CD14-positive monocyte (primary cell): ENCODE data around the gene RBBP4. TPM values are rescaled to one million over a fixed set of nuclear protein-coding genes. Genes with fewer than 3 reads are reported as not detected.
A peak's percentile ranks its signal among the peaks of the same experiment; 100 is the strongest.
"Not testable (repeated sequence)": the region's sequence is repeated elsewhere in the genome, so short reads cannot be mapped to it uniquely, and the experiment has no call there.

Source experiments
- DNase-seq, 3 donors: peaks; one replicate each; pipeline ENCODE4 v3.0.0-alpha.2; 2011 to 2022
- H2AFZ ChIP-seq: 2 replicates; pipeline ENCODE4 v1.6.0; 2012; ENCODE audit warnings: mild to moderate bottlenecking, low read depth, low read length, inconsistent platforms; ENCODE audit not compliant: insufficient read depth, poor library complexity, severe bottlenecking
- H3K27ac ChIP-seq, 2 donors: 1 replicate in 1 of 2; 2 replicates in 1 of 2; pipeline ENCODE4 v1.5.1; 2012 to 2013; ENCODE audit warnings: low read length in 2 of 2, control low read depth in 1 of 2, inconsistent platforms in 1 of 2, low read depth in 1 of 2, mild to moderate bottlenecking in 1 of 2
- H3K27me3 ChIP-seq, 2 donors: one replicate each; pipeline versions ENCODE4 v1.6.0 to v1.6.1; 2011 to 2013; ENCODE audit warnings: low read length in 2 of 2; ENCODE audit not compliant: control insufficient read depth in 2 of 2, insufficient read depth in 2 of 2
- H3K36me3 ChIP-seq, 2 donors: replicated peaks in 1 of 2; 1 replicate in 1 of 2; 2 replicates in 1 of 2; pipeline versions ENCODE4 v1.5.1 to v1.6.1; 2012 to 2013; ENCODE audit warnings: low read length in 2 of 2, control low read depth in 1 of 2, inconsistent platforms in 1 of 2, mild to moderate bottlenecking in 1 of 2; ENCODE audit not compliant: insufficient read depth in 2 of 2, control insufficient read depth in 1 of 2
- H3K4me1 ChIP-seq, 2 donors: 1 replicate in 1 of 2; 2 replicates in 1 of 2; pipeline versions ENCODE4 v1.5.1 to v1.6.1; 2012 to 2013; ENCODE audit warnings: low read length in 2 of 2, control low read depth in 1 of 2, inconsistent platforms in 1 of 2, mild to moderate bottlenecking in 1 of 2, moderate library complexity in 1 of 2; ENCODE audit not compliant: insufficient read depth in 2 of 2, control insufficient read depth in 1 of 2
- H3K4me2 ChIP-seq: replicated peaks from 2 replicates; pipeline ENCODE3; 2012; ENCODE audit warnings: low read length, moderate library complexity, mild to moderate bottlenecking; ENCODE audit not compliant: poor library complexity, severe bottlenecking; ENCODE audit errors: extremely low read depth
- H3K4me3 ChIP-seq, 3 experiments: fragments of 200-600 bp in 1 of 3; sonication (generic) in 1 of 3; replicated peaks in 1 of 3; 1 replicate in 2 of 3; 2 replicates in 1 of 3; pipeline ENCODE4 v1.5.1; 2011 to 2013; ENCODE audit warnings: low read length in 3 of 3, mild to moderate bottlenecking in 3 of 3, control low read depth in 2 of 3, low read depth in 2 of 3, inconsistent platforms in 1 of 3, moderate library complexity in 1 of 3
- H3K79me2 ChIP-seq: 2 replicates; pipeline ENCODE4 v1.6.0; 2012; ENCODE audit warnings: mild to moderate bottlenecking, control low read depth, inconsistent platforms, low read length, moderate library complexity; ENCODE audit not compliant: insufficient read depth
- H3K9ac ChIP-seq: 2 replicates; pipeline ENCODE4 v1.6.0; 2017; ENCODE audit warnings: low read length, mild to moderate bottlenecking; ENCODE audit not compliant: insufficient read depth, poor library complexity, severe bottlenecking
- H3K9me3 ChIP-seq, 2 donors: replicated peaks in 1 of 2; 1 replicate in 1 of 2; 2 replicates in 1 of 2; pipeline versions ENCODE4 v1.5.1 to v1.6.1; 2012 to 2013; ENCODE audit warnings: low read length in 2 of 2, control low read depth in 1 of 2; ENCODE audit not compliant: control insufficient read depth in 1 of 2, insufficient read depth in 1 of 2
- H4K20me1 ChIP-seq: 2 replicates; pipeline ENCODE4 v1.6.0; 2012; ENCODE audit warnings: mild to moderate bottlenecking, low read length, control low read depth, moderate library complexity; ENCODE audit not compliant: insufficient read depth
- H3K27ac Mint-ChIP-seq, 7 donors: one replicate each; pipeline ENCODE4 v1.8.0; 2020; ENCODE audit warnings: mild to moderate bottlenecking in 7 of 7, mixed read lengths in 7 of 7, moderate library complexity in 6 of 7, inconsistent platforms in 2 of 7
- H3K27me3 Mint-ChIP-seq, 3 donors: one replicate each; pipeline ENCODE4 v1.8.0; 2021 to 2022; ENCODE audit warnings: low read depth in 3 of 3, mild to moderate bottlenecking in 3 of 3, mixed read lengths in 3 of 3, moderate library complexity in 3 of 3, inconsistent platforms in 1 of 3
- H3K36me3 Mint-ChIP-seq, 2 donors: one replicate each; pipeline ENCODE4 v1.8.0; 2020; ENCODE audit warnings: mixed read lengths in 2 of 2, inconsistent platforms in 1 of 2, mild to moderate bottlenecking in 1 of 2
- H3K4me1 Mint-ChIP-seq: one replicate; pipeline ENCODE4 v1.8.0; 2020; ENCODE audit warnings: mild to moderate bottlenecking, mixed read lengths
- H3K4me3 Mint-ChIP-seq, 2 donors: one replicate each; pipeline ENCODE4 v1.8.0; 2020; ENCODE audit warnings: mild to moderate bottlenecking in 2 of 2, mixed read lengths in 2 of 2, moderate library complexity in 1 of 2
- H3K9me3 Mint-ChIP-seq, 7 donors: one replicate each; pipeline ENCODE4 v1.8.0; 2020 to 2022; ENCODE audit warnings: mixed read lengths in 7 of 7, mild to moderate bottlenecking in 6 of 7, moderate library complexity in 6 of 7, inconsistent platforms in 2 of 7
- CTCF ChIP-seq: fragments of 200-600 bp; IDR thresholded peaks from one replicate; pipeline ENCODE4 v1.8.0; 2022; ENCODE audit warnings: antibody characterized with exemption, mild to moderate bottlenecking
- WGBS: methylation state at CpG from one replicate; pipeline ENCODE4 v1.1.5; 2013; ENCODE audit warnings: missing lambda C conversion rate; ENCODE audit not compliant: insufficient coverage; 5-methylcytosine and 5-hydroxymethylcytosine counted together
- intact Hi-C, 2 donors: fragments of 100-400 bp; cut with micrococcal nuclease; formaldehyde crosslinking; loops; one replicate each; pipeline versions ENCODE4 v1.15.0 to v1.15.1; 2023
- polyA plus RNA-seq, 3 donors: library from polyadenylated mRNA; depleted of rRNA in 1 of 3; unstranded in 2 of 3; stranded (reverse) in 1 of 3; fragments of 300-500 nt in 2 of 3; fragments of >200 nt in 1 of 3; fragmentation: Illumina TruSeq in 2 of 3; gene quantifications; 1 replicate in 2 of 3; 2 replicates in 1 of 3; pipeline ENCODE4 v1.2.3, GENCODE V29; 2012 to 2021

The RBBP4 gene
- polyA plus RNA-seq, 3 donors = 60.6 to 307 (median 274) TPM

GRCh38 chr1:32665915-32666314, 14.9 kb downstream of the RBBP4 start:
- Histone ChIP-seq H3K4me2 (no peak overlapping the region), H3K9ac (no peak overlapping the region), H3K4me3 (no peak overlapping the region), H3K79me2 (peaks cover 49% of the 10 kb centered on the region), H2AFZ (no peak overlapping the region), H4K20me1 (peaks cover 57% of the 10 kb centered on the region), H3K36me3 (peaks cover 87 to 94% of the 10 kb centered on the region in 2 donors), H3K27ac (no peak overlapping the region), H3K9me3 (no peaks in the 10 kb centered on the region), H3K27me3 (no peaks in the 10 kb centered on the region), H3K4me1 (no peaks in the 10 kb centered on the region)
- no peak overlapping the region for H3K27ac Mint-ChIP-seq
- intact Hi-C loops = no loop called here
- no peaks in the 10 kb centered on the region for H3K27me3 Mint-ChIP-seq
- no peak for DNase-seq
- no peaks in the 10 kb centered on the region for H3K9me3 Mint-ChIP-seq
- TF ChIP-seq CTCF = no peak
- no CpG with 5 or more reads among the region's 1 CpG for WGBS
- H3K4me1 Mint-ChIP-seq = no peaks in the 10 kb centered on the region
- H3K4me3 Mint-ChIP-seq = no peak overlapping the region
- peaks cover 68 to 94% of the 10 kb centered on the region in 2 donors for H3K36me3 Mint-ChIP-seq

DNA sequence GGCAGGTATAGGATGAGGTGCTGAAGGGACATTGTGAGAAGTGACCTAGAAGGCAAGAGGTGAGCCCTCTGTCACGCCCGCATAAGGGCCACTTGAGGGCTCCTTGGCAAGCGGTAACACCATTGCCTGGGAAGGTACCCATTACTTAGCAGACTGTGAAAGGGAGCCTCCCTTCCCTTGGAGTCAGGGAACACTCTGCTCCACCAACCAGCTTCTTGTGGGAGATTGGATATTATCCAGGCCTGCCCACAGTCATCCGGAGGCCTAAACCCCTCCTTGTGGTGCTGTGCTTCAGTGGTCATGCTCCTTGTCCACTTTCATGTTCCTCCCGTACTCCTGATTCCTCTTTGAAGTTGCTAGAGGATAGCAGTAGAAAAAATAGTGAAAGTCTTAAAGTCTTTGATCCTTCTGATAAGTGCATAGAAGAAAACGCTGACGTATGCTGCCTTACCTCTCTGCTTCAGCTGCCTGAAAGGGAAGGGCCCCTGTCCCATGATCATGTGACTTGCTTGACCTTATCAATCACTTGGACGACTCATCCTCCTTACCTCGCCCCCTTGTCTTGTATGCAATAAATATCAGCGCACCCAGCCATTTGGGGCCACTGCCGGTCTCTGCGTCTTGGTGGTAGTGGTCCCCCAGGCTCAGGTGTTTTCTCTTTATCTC, 16.0 kb downstream of the RBBP4 start:
- no peak overlapping the region for H2AFZ ChIP-seq
- no peak overlapping the region for H3K4me3 ChIP-seq
- H3K27ac Mint-ChIP-seq = peak overlapping the region in 1 of 7 donors; percentile 3
- DNase-seq = no peak
- H3K4me2 ChIP-seq = no peak overlapping the region
- peaks cover 88 to 94% of the 10 kb centered on the region in 2 donors for H3K36me3 ChIP-seq
- H3K9me3 ChIP-seq = no peaks in the 10 kb centered on the region
- H3K9me3 Mint-ChIP-seq = no peaks in the 10 kb centered on the region
- no peaks in the 10 kb centered on the region for H3K4me1 Mint-ChIP-seq
- H4K20me1 ChIP-seq = peaks cover 49% of the 10 kb centered on the region
- H3K9ac ChIP-seq = no peak overlapping the region
- intact Hi-C loops = no loop called here
- H3K4me3 Mint-ChIP-seq = no peak overlapping the region
- no peak overlapping the region for H3K27ac ChIP-seq
- H3K27me3 ChIP-seq = no peaks in the 10 kb centered on the region
- H3K4me1 ChIP-seq = no peaks in the 10 kb centered on the region
- H3K79me2 ChIP-seq = peaks cover 38% of the 10 kb centered on the region
- no peaks in the 10 kb centered on the region for H3K27me3 Mint-ChIP-seq
- 93% methylated on average over 8 of the region's 12 CpGs for WGBS
- peaks cover 68 to 94% of the 10 kb centered on the region in 2 donors for H3K36me3 Mint-ChIP-seq
- no peak for TF ChIP-seq CTCF

DNA sequence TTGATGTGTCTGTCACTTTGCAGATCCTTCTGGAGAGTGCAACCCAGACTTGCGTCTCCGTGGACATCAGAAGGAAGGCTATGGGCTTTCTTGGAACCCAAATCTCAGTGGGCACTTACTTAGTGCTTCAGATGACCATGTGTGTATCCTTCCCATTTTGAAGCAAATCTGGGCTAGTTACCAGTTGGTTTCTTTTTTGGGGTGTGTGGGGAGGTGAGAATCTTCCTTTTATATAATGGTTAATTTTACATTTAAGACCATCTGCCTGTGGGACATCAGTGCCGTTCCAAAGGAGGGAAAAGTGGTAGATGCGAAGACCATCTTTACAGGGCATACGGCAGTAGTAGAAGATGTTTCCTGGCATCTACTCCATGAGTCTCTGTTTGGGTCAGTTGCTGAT, 17.7 kb downstream of the RBBP4 start:
- H2AFZ ChIP-seq, intact Hi-C loops, H3K9ac ChIP-seq, DNase-seq, H3K9me3 Mint-ChIP-seq, H3K9me3 ChIP-seq, H3K27me3 Mint-ChIP-seq, H3K4me2 ChIP-seq, H3K4me3 Mint-ChIP-seq, H3K4me3 ChIP-seq, H3K4me1 ChIP-seq, H3K27me3 ChIP-seq, H3K4me1 Mint-ChIP-seq, H3K27ac ChIP-seq: not testable (repeated sequence)
- H3K79me2 ChIP-seq = peaks cover 38% of the 10 kb centered on the region
- WGBS = 100% methylated on average over 1 of the region's 5 CpGs
- Mint-ChIP-seq H3K27ac (peak overlapping the region in 2 of 7 donors; percentile 5 to 6), H3K36me3 (peaks cover 77 to 96% of the 10 kb centered on the region in 2 donors)
- peaks cover 92 to 97% of the 10 kb centered on the region in 2 donors for H3K36me3 ChIP-seq
- H4K20me1 ChIP-seq = peaks cover 53% of the 10 kb centered on the region
